Lower leg skin (tissue), 3 donors: ENCODE results near the gene VDAC1.

Source experiments
- POLR2A ChIP-seq, 2 donors: fragments of 450-650 bp; IDR thresholded peaks; one replicate each; pipeline ENCODE4 v1.6.1; 2016 to 2017; ENCODE audit warnings: antibody characterized with exemption in 2 of 2, mild to moderate bottlenecking in 1 of 2, moderate library complexity in 1 of 2
- TF ChIP-seq, protein P1 (sequence below), 3 donors: fragments of 450-650 bp; IDR thresholded peaks; one replicate each; pipeline ENCODE4 v1.5.1; 2016; ENCODE audit warnings: antibody characterized with exemption in 3 of 3, mild to moderate bottlenecking in 3 of 3, moderate library complexity in 2 of 3

GRCh38 chr5:133952729-133953567 lies 51.8 kb downstream of the VDAC1 start:
- TF ChIP-seq, protein P1, sequence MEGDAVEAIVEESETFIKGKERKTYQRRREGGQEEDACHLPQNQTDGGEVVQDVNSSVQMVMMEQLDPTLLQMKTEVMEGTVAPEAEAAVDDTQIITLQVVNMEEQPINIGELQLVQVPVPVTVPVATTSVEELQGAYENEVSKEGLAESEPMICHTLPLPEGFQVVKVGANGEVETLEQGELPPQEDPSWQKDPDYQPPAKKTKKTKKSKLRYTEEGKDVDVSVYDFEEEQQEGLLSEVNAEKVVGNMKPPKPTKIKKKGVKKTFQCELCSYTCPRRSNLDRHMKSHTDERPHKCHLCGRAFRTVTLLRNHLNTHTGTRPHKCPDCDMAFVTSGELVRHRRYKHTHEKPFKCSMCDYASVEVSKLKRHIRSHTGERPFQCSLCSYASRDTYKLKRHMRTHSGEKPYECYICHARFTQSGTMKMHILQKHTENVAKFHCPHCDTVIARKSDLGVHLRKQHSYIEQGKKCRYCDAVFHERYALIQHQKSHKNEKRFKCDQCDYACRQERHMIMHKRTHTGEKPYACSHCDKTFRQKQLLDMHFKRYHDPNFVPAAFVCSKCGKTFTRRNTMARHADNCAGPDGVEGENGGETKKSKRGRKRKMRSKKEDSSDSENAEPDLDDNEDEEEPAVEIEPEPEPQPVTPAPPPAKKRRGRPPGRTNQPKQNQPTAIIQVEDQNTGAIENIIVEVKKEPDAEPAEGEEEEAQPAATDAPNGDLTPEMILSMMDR (IDR thresholded peaks at IDR 0.05): no peak
- TF ChIP-seq POLR2A (IDR thresholded peaks at IDR 0.05): no peak
